Hepatocyte (in vitro differentiated cells): ENCODE results near the gene KRTAP10-2. TPM values are rescaled to one million over a fixed set of nuclear protein-coding genes. Genes with fewer than 3 reads are reported as not detected.

Experiments
- DNase-seq: peaks from one replicate; pipeline ENCODE4 v3.0.0-alpha.2; 2016; ENCODE audit warnings: low spot score
- H2AFZ ChIP-seq: fragments of 200-600 bp; sonication (generic); 2 replicates; pipeline ENCODE4 v1.6.0; 2016; ENCODE audit warnings: antibody characterized with exemption, mild to moderate bottlenecking
- H3K27ac ChIP-seq: fragments of 200-600 bp; sonication (generic); 2 replicates; pipeline ENCODE4 v1.5.1; 2016; ENCODE audit warnings: mild to moderate bottlenecking
- H3K27me3 ChIP-seq: fragments of 200-600 bp; sonication (generic); 2 replicates; pipeline ENCODE4 v1.6.1; 2016
- H3K36me3 ChIP-seq: fragments of 200-600 bp; sonication (generic); replicated peaks from 2 replicates; pipeline ENCODE4 v1.5.1; 2016; ENCODE audit warnings: low read depth; ENCODE audit not compliant: insufficient read depth
- H3K4me1 ChIP-seq: fragments of 200-600 bp; sonication (generic); 2 replicates; pipeline ENCODE4 v1.5.1; 2016; ENCODE audit warnings: mild to moderate bottlenecking, moderate library complexity; ENCODE audit not compliant: insufficient read depth
- H3K4me2 ChIP-seq: fragments of 200-600 bp; sonication (generic); 2 replicates; pipeline ENCODE4 v1.6.0; 2016
- H3K4me3 ChIP-seq: fragments of 200-600 bp; sonication (generic); 2 replicates; pipeline ENCODE4 v1.5.1; 2016; ENCODE audit warnings: mild to moderate bottlenecking
- H3K79me2 ChIP-seq: fragments of 200-600 bp; sonication (generic); 2 replicates; pipeline ENCODE4 v1.6.0; 2017; ENCODE audit warnings: mild to moderate bottlenecking
- H3K9me2 ChIP-seq: fragments of 200-600 bp; sonication (generic); replicated peaks from 2 replicates; pipeline ENCODE4 v1.6.0; 2017; ENCODE audit warnings: mild to moderate bottlenecking; ENCODE audit not compliant: insufficient read depth
- H3K9me3 ChIP-seq: fragments of 200-600 bp; sonication (generic); 2 replicates; pipeline ENCODE4 v1.5.1; 2016; ENCODE audit warnings: low read depth, mild to moderate bottlenecking
- H4K20me1 ChIP-seq: fragments of 200-600 bp; sonication (generic); 2 replicates; pipeline ENCODE4 v1.6.0; 2016; ENCODE audit warnings: mild to moderate bottlenecking; ENCODE audit not compliant: insufficient read depth, poor library complexity, severe bottlenecking
- EZH2 ChIP-seq: fragments of 200-600 bp; sonication (generic); IDR thresholded peaks from 2 replicates; pipeline ENCODE4 v1.6.1; 2016; ENCODE audit warnings: antibody characterized with exemption, mild to moderate bottlenecking, borderline replicate concordance
- EZH2phosphoT487 ChIP-seq: fragments of 200-600 bp; sonication (generic); IDR thresholded peaks from one replicate; pipeline ENCODE4 v1.6.1; 2018; ENCODE audit warnings: antibody characterized with exemption, mild to moderate bottlenecking, low read depth, moderate library complexity; ENCODE audit not compliant: unreplicated experiment, severe bottlenecking
- WGBS: methylation state at CpG from one replicate; pipeline ENCODE4 v1.1.6; 2016; ENCODE audit warnings: low lambda C conversion rate; ENCODE audit errors: missing lambda C conversion rate; 5-methylcytosine and 5-hydroxymethylcytosine counted together
- polyA plus RNA-seq: library from polyadenylated mRNA; unstranded; fragments of >200 nt; fragmentation: Nextera tagmentation; extraction: Ambion mirVana; gene quantifications from 2 replicates; pipeline ENCODE4 v1.2.1, GENCODE V29; 2016
- total RNA-seq: library from RNA; depleted of rRNA; stranded (reverse); fragments of >200 nt; gene quantifications from 2 replicates; pipeline ENCODE4 v1.2.3, GENCODE V29; 2014
- TF ChIP-seq, protein P1 (sequence below): fragments of 200-600 bp; sonication (generic); IDR thresholded peaks from 2 replicates; pipeline ENCODE4 v1.5.1; 2016; ENCODE audit warnings: antibody characterized with exemption, mild to moderate bottlenecking; ENCODE audit not compliant: poor library complexity

KRTAP10-2 gene
- total and polyA plus RNA-seq, 2 experiments from 2014 or later = not detected

DNA sequence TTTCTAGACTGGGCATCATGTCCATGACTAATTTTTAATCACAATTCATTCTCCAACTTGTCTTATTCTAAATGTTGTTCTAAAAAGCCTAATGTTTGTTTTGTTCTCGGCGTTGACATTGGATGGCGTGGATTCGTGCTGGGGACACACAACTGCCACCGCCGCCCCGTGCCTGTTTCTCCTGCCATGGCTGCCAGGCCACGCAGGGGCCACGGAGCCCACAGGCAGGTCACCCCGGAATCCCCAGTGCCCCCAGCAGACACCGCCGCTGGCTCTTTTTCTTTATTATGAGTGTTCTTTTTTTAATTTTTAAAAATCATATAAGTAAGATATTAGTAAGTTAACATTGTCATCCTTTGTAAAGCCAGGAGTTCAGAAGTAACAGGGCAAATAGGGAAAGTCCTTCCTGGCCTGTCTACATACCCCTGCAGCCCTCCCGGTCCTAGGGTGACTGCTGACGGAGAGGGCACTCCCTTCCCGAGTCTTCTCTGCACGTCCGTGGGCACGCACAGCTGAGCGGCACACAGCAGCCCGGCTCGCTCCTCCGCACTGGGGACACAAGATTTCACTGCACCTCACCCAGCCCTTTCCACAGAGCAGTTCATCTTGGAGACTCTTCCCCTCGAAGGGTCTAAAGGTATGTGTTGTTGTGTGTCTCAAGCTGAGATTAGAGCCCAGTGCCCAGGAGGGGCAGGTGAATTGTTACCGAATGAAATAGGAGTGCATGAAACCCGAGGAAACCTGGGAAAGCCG, 43.5 kb downstream of the KRTAP10-2 start:
- Histone ChIP-seq H3K4me3 (no peak overlapping the region), H4K20me1 (no peaks in the 10 kb centered on the region), H3K27ac (no peak overlapping the region), H3K27me3 (no peaks in the 10 kb centered on the region), H3K9me2 (no peaks in the 10 kb centered on the region), H3K4me2 (no peak overlapping the region), H3K36me3 (no peaks in the 10 kb centered on the region), H3K79me2 (no peaks in the 10 kb centered on the region), H2AFZ (no peak overlapping the region), H3K9me3 (no peaks in the 10 kb centered on the region), H3K4me1 (peaks cover 8% of the 10 kb centered on the region)
- DNase-seq = no peak
- TF ChIP-seq, protein P1, sequence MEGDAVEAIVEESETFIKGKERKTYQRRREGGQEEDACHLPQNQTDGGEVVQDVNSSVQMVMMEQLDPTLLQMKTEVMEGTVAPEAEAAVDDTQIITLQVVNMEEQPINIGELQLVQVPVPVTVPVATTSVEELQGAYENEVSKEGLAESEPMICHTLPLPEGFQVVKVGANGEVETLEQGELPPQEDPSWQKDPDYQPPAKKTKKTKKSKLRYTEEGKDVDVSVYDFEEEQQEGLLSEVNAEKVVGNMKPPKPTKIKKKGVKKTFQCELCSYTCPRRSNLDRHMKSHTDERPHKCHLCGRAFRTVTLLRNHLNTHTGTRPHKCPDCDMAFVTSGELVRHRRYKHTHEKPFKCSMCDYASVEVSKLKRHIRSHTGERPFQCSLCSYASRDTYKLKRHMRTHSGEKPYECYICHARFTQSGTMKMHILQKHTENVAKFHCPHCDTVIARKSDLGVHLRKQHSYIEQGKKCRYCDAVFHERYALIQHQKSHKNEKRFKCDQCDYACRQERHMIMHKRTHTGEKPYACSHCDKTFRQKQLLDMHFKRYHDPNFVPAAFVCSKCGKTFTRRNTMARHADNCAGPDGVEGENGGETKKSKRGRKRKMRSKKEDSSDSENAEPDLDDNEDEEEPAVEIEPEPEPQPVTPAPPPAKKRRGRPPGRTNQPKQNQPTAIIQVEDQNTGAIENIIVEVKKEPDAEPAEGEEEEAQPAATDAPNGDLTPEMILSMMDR = no peak
- no peak for TF ChIP-seq EZH2
- no peak for TF ChIP-seq EZH2phosphoT487
- whole genome bisulfite sequencing = 92% methylated on average over 26 of the region's 26 CpGs

DNA sequence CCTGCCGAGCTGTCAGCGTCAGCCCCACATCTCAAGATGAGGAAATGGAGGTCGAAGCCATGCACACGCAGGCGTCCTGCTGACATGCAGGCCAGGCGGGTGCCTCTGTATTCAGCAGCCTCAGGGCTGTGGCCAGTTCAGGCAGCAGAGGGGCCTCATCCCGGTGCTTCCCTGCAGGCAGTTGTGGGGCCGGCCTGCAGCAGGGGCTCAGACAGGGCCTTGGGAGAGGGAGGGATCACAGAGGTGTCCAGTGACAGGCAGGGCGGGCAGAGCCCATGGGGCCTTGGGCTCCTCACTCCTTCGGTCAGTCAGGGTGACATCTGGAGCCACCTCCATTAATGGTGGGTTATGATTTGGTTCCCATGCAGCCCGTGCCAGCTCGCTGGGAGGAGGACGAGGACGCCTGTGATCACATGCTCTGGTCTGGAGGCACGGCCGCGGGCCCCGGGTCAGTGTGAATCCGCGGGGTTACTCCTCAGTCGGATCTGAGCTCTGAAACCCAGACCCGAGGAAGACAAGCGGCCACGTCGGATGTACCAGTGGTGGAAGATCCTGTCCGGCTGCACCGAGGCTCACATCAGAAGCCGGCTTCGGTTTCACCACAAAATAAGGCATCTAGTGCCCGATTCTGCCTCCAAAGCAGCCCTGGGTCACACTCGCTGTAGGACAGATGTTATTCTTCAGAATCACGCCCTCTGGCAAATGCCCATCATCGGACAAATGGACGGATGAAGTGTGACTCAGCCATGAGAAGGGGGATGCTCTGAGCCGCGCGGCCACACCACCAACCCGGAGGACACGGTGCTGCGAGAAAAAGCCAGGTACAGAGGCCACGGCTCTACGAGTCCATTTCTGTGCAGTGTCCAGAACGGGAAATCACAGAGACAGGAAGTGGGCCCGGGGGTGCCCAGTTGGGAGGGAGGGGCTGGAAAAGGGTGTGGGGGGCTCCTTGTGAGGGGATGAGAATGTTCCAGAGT, 44.7 kb downstream of the KRTAP10-2 start:
- Histone ChIP-seq H3K36me3 (no peaks in the 10 kb centered on the region), H3K79me2 (no peaks in the 10 kb centered on the region), H3K4me3 (no peak overlapping the region), H3K9me3 (no peaks in the 10 kb centered on the region), H3K27me3 (no peaks in the 10 kb centered on the region), H3K4me2 (no peak overlapping the region), H3K4me1 (peaks cover 8% of the 10 kb centered on the region), H3K9me2 (no peaks in the 10 kb centered on the region), H2AFZ (no peak overlapping the region), H3K27ac (peak overlapping the region; percentile 59), H4K20me1 (no peaks in the 10 kb centered on the region)
- WGBS = 85% methylated on average over 43 of the region's 44 CpGs
- TF ChIP-seq EZH2phosphoT487 (no peak), EZH2 (no peak)
- TF ChIP-seq, protein P1 = no peak
- DNase-seq = no peak

DNA sequence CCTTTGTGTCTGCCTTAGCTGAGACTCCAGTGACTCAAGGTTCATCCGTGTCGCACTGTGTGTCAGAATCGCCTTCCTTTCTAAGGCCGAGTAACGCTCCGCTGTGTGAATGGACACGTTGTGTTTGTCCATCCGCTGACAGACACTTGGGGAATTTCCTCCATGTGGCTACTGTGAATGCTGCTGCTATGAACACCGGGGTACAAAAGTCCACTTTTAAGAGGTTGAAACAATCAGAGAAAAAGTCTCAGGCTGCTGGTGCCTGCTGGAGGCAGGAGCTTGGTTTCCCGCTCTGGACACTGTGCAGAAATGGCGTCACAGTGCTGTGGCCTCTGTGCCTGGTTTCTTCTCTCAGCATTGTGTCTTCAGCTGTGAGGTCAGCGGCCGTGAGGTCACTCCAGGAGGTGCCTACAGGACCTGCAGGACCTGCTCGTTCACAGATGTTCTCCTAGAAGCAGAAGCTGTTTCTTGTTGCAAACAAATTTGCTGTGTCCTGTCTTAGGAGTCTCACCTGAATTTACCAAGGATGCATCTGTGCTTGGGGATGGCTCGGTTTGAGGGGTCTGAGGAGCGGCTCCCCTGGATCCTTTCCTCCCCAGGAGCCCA, 45.5 kb downstream of the KRTAP10-2 start:
- H3K36me3 ChIP-seq = no peaks in the 10 kb centered on the region
- H3K9me2 ChIP-seq = no peaks in the 10 kb centered on the region
- H3K9me3 ChIP-seq = no peaks in the 10 kb centered on the region
- H4K20me1 ChIP-seq = no peaks in the 10 kb centered on the region
- WGBS = 66% methylated on average over 16 of the region's 16 CpGs
- peaks cover 7% of the 10 kb centered on the region for H3K4me1 ChIP-seq
- H3K27me3 ChIP-seq = no peaks in the 10 kb centered on the region
- H3K4me2 ChIP-seq = no peak overlapping the region
- no peak overlapping the region for H2AFZ ChIP-seq
- H3K79me2 ChIP-seq = no peaks in the 10 kb centered on the region
- DNase-seq = peak; percentile 73
- no peak overlapping the region for H3K4me3 ChIP-seq
- TF ChIP-seq, protein P1 = no peak
- TF ChIP-seq EZH2phosphoT487 = no peak
- no peak for TF ChIP-seq EZH2
- peak overlapping the region; percentile 59 for H3K27ac ChIP-seq
